IMR-90 (cell line): ENCODE results near the gene CDCA4. TPM values are rescaled to one million over a fixed set of nuclear protein-coding genes. Genes with fewer than 3 reads are reported as not detected.

Experiments used
- ATAC-seq: fragments of 200-7000 bp; cut with Tn5 transposase; 2 replicates; pipeline ENCODE4 v1.9.1; 2020; ENCODE audit warnings: low read depth, mild to moderate bottlenecking, moderate library complexity
- BruUV-seq: library from RNA; stranded (reverse); fragments of 400-500 nt; replicated peaks from 2 replicates; lab custom pipeline; 2021; lab: Mats Ljungman, UMichigan
- CTCF ChIA-PET: fragments of 300-600 bp; formaldehyde crosslinking; extraction: SDS; loops from one replicate; lab custom pipeline; 2021; ENCODE audit warnings: antibody characterized with exemption; lab: Yijun Ruan, JAX
- POLR2A ChIA-PET: fragments of 300-600 bp; sonication (Branson Sonifier 250); formaldehyde crosslinking; loops from one replicate; lab custom pipeline; 2022; ENCODE audit warnings: antibody characterized with exemption; ENCODE audit not compliant: unreplicated experiment; lab: Charles Lee
- DNase-seq: peaks from one replicate; pipeline ENCODE4 v3.0.0; 2013
- H2AFZ ChIP-seq: replicated peaks from 2 replicates; pipeline ENCODE3; 2013; ENCODE audit warnings: low read length, mild to moderate bottlenecking; ENCODE audit not compliant: poor library complexity
- H2AK5ac ChIP-seq: 2 replicates; pipeline ENCODE4 v1.6.1; 2013; ENCODE audit warnings: low read depth, low read length, inconsistent platforms
- H2AK9ac ChIP-seq: replicated peaks from 2 replicates; pipeline ENCODE3; 2013; ENCODE audit warnings: mild to moderate bottlenecking, low read depth, low read length, moderate library complexity; ENCODE audit not compliant: poor library complexity
- H2BK120ac ChIP-seq: 2 replicates; pipeline ENCODE4 v1.6.1; 2013; ENCODE audit warnings: low read depth, low read length, inconsistent platforms
- H2BK15ac ChIP-seq: 3 replicates; pipeline ENCODE4 v1.6.1; 2013; ENCODE audit warnings: low read depth, low read length, inconsistent platforms
- H2BK20ac ChIP-seq: 2 replicates; pipeline ENCODE4 v1.6.1; 2013; ENCODE audit warnings: low read depth, mild to moderate bottlenecking, inconsistent platforms, low read length, moderate library complexity
- H2BK5ac ChIP-seq: 2 replicates; pipeline ENCODE4 v1.6.1; 2013; ENCODE audit warnings: mild to moderate bottlenecking, low read depth, low read length, inconsistent platforms; ENCODE audit not compliant: poor library complexity, severe bottlenecking
- H3K14ac ChIP-seq: replicated peaks from 2 replicates; pipeline ENCODE4 v1.6.1; 2013; ENCODE audit warnings: low read depth, low read length, inconsistent platforms
- H3K18ac ChIP-seq: 2 replicates; pipeline ENCODE4 v1.6.1; 2013; ENCODE audit warnings: low read depth, low read length, control low read depth
- H3K23ac ChIP-seq: 2 replicates; pipeline ENCODE4 v1.6.1; 2013; ENCODE audit warnings: low read depth, low read length, inconsistent platforms
- H3K27ac ChIP-seq: 2 replicates; pipeline ENCODE4 v1.5.1; 2013; ENCODE audit warnings: mild to moderate bottlenecking, control low read depth, low read length; ENCODE audit not compliant: insufficient read depth
- H3K27me3 ChIP-seq: 2 replicates; pipeline ENCODE4 v1.6.1; 2013; ENCODE audit warnings: low read length; ENCODE audit not compliant: control insufficient read depth, insufficient read depth
- H3K36me3 ChIP-seq: 2 replicates; pipeline ENCODE4 v1.6.1; 2013; ENCODE audit warnings: low read length, mixed read lengths; ENCODE audit not compliant: control insufficient read depth, insufficient read depth
- H3K4ac ChIP-seq: 2 replicates; pipeline ENCODE4 v1.6.1; 2013; ENCODE audit warnings: low read depth, low read length, inconsistent platforms
- H3K4me1 ChIP-seq: 2 replicates; pipeline ENCODE4 v1.6.1; 2013; ENCODE audit warnings: low read length, mixed read lengths; ENCODE audit not compliant: control insufficient read depth, insufficient read depth
- H3K4me2 ChIP-seq: 2 replicates; pipeline ENCODE4 v1.6.1; 2013; ENCODE audit warnings: low read depth, mild to moderate bottlenecking, control low read depth, low read length, moderate library complexity
- H3K4me3 ChIP-seq: 2 replicates; pipeline ENCODE4 v1.5.1; 2013; ENCODE audit warnings: low read depth, mild to moderate bottlenecking, control low read depth, low read length, moderate library complexity; ENCODE audit not compliant: insufficient read depth
- H3K56ac ChIP-seq: 2 replicates; pipeline ENCODE4 v1.6.1; 2013; ENCODE audit warnings: low read length, inconsistent platforms; ENCODE audit not compliant: insufficient read depth; ENCODE audit errors: extremely low read depth
- H3K79me1 ChIP-seq, 2 experiments: 2 replicates each; pipeline ENCODE4 v1.6.1; 2013; ENCODE audit warnings: low read length in 2 of 2, inconsistent platforms in 1 of 2, low read depth in 1 of 2
- H3K9ac ChIP-seq: 2 replicates; pipeline ENCODE4 v1.6.1; 2013; ENCODE audit warnings: low read depth, low read length, control low read depth
- H3K9me1 ChIP-seq: 2 replicates; pipeline ENCODE4 v1.6.1; 2013; ENCODE audit warnings: low read length, inconsistent platforms; ENCODE audit not compliant: insufficient read depth
- H3K9me3 ChIP-seq: 2 replicates; pipeline ENCODE4 v1.6.1; 2013; ENCODE audit warnings: low read length; ENCODE audit not compliant: control insufficient read depth, insufficient read depth
- H4K20me1 ChIP-seq: 2 replicates; pipeline ENCODE4 v1.6.1; 2013; ENCODE audit warnings: low read length, inconsistent platforms; ENCODE audit not compliant: insufficient read depth
- H4K5ac ChIP-seq: 2 replicates; pipeline ENCODE4 v1.6.1; 2013; ENCODE audit warnings: mild to moderate bottlenecking, low read depth, low read length, control low read depth
- H4K8ac ChIP-seq, 2 experiments: 2 replicates each; pipeline ENCODE4 v1.6.1; 2013; ENCODE audit warnings: low read depth in 2 of 2, low read length in 2 of 2, control low read depth in 1 of 2, inconsistent platforms in 1 of 2
- H4K91ac ChIP-seq: 2 replicates; pipeline ENCODE4 v1.6.1; 2013; ENCODE audit warnings: low read depth, low read length, inconsistent platforms; ENCODE audit not compliant: insufficient read depth
- BHLHE40 ChIP-seq: fragments of 150-350 bp; IDR thresholded peaks from 2 replicates; pipeline ENCODE4 v1.6.1; 2016; ENCODE audit warnings: mild to moderate bottlenecking, low read depth, low read length
- CEBPB ChIP-seq: IDR thresholded peaks from 2 replicates; pipeline ENCODE4 v1.6.1; 2012; ENCODE audit warnings: low read depth, low read length, improper control_type of control experiment
- CHD1 ChIP-seq: IDR thresholded peaks from 2 replicates; pipeline ENCODE4 v1.6.1; 2012; ENCODE audit warnings: low read depth, low read length, improper control_type of control experiment
- FOS ChIP-seq: fragments of 150-350 bp; IDR thresholded peaks from 2 replicates; pipeline ENCODE4 v1.6.1; 2016; ENCODE audit warnings: low read depth, low read length
- MAFK ChIP-seq: IDR thresholded peaks from 2 replicates; pipeline ENCODE4 v1.6.1; 2012; ENCODE audit warnings: low read depth, low read length, improper control_type of control experiment
- MAZ ChIP-seq: IDR thresholded peaks from 2 replicates; pipeline ENCODE4 v1.6.1; 2012; ENCODE audit warnings: low read depth, mild to moderate bottlenecking, low read length, improper control_type of control experiment, moderate library complexity, borderline replicate concordance
- MXI1 ChIP-seq: IDR thresholded peaks from 2 replicates; pipeline ENCODE4 v1.6.1; 2012; ENCODE audit warnings: low read depth, mild to moderate bottlenecking, low read length, moderate library complexity, borderline replicate concordance
- NFE2L2 ChIP-seq: fragments of 150-350 bp; IDR thresholded peaks from 2 replicates; pipeline ENCODE4 v1.6.1; 2016; ENCODE audit warnings: low read depth, mild to moderate bottlenecking, low read length
- POLR2A ChIP-seq: IDR thresholded peaks from 2 replicates; pipeline ENCODE4 v1.6.1; 2012; ENCODE audit warnings: mild to moderate bottlenecking, low read depth, low read length
- RAD21 ChIP-seq: IDR thresholded peaks from 2 replicates; pipeline ENCODE4 v1.6.1; 2012; ENCODE audit warnings: low read length, improper control_type of control experiment
- RCOR1 ChIP-seq: IDR thresholded peaks from 2 replicates; pipeline ENCODE4 v1.6.1; 2012; ENCODE audit warnings: mild to moderate bottlenecking, low read length, improper control_type of control experiment; ENCODE audit not compliant: insufficient replicate concordance
- RFX5 ChIP-seq: IDR thresholded peaks from 2 replicates; pipeline ENCODE4 v1.8.0; 2012; ENCODE audit warnings: low read depth, mild to moderate bottlenecking, low read length, moderate library complexity
- SMC3 ChIP-seq: fragments of 150-350 bp; IDR thresholded peaks from 2 replicates; pipeline ENCODE4 v1.6.1; 2016; ENCODE audit warnings: low read depth, mild to moderate bottlenecking, antibody characterized with exemption, low read length, moderate library complexity
- whole genome bisulfite sequencing, 2 experiments: methylation state at CpG; one replicate each; pipeline versions ENCODE4 v1.1.5 to v1.1.7; 2013; ENCODE audit warnings: missing lambda C conversion rate in 2 of 2; ENCODE audit not compliant: insufficient read length in 1 of 2; ENCODE audit errors: extremely low coverage in 2 of 2; 5-methylcytosine and 5-hydroxymethylcytosine counted together
- dilution Hi-C: fragments of 300-500 bp; cut with HindIII; formaldehyde crosslinking; loops from one replicate; pipeline ENCODE4 v1.14.3; 2018; ENCODE audit warnings: low sequenced_read_pairs; ENCODE audit not compliant: unreplicated experiment
- in situ Hi-C: fragments of 300-500 bp; cut with MboI; formaldehyde crosslinking; loops from 3 replicates; pipeline ENCODE4 v1.14.3; 2019; ENCODE audit warnings: low sequenced_read_pairs, inconsistent platforms, mixed read lengths
- intact Hi-C: fragments of 100-400 bp; cut with micrococcal nuclease; formaldehyde crosslinking; loops from 2 replicates; pipeline ENCODE4 v1.10.0; 2022
- polyA plus RNA-seq, 3 experiments: library from polyadenylated mRNA; depleted of rRNA; stranded (reverse); fragments of >200 nt; gene quantifications; 2 replicates each; pipeline ENCODE4 v1.2.3, GENCODE V29; 2012; ENCODE audit warnings: low replicate concordance in 1 of 3
- total RNA-seq: library from RNA; depleted of rRNA; stranded (reverse); fragments of >200 nt; gene quantifications from 2 replicates; pipeline ENCODE4 v1.2.3, GENCODE V29; 2012
- TF ChIP-seq, protein P1 (sequence below): conservative IDR thresholded peaks from 2 replicates; pipeline ENCODE4 v1.5.1; 2012; ENCODE audit warnings: mild to moderate bottlenecking, low read depth, low read length, improper control_type of control experiment
- TF ChIP-seq, protein P2 (sequence below): fragments of 150-350 bp; IDR thresholded peaks from 2 replicates; pipeline ENCODE4 v1.6.1; 2016; ENCODE audit warnings: low read depth, mild to moderate bottlenecking, low read length, moderate library complexity, borderline replicate concordance
- TF ChIP-seq, protein P3 (sequence below): fragments of 150-350 bp; IDR thresholded peaks from 2 replicates; pipeline ENCODE4 v1.6.1; 2017; ENCODE audit warnings: mild to moderate bottlenecking, antibody characterized with exemption, low read length, low read depth

Gene CDCA4
- total and polyA plus RNA-seq, 2 of the 4 experiments (the other 2 are of a cell fraction) = 17.7 to 18.6 TPM

DNA sequence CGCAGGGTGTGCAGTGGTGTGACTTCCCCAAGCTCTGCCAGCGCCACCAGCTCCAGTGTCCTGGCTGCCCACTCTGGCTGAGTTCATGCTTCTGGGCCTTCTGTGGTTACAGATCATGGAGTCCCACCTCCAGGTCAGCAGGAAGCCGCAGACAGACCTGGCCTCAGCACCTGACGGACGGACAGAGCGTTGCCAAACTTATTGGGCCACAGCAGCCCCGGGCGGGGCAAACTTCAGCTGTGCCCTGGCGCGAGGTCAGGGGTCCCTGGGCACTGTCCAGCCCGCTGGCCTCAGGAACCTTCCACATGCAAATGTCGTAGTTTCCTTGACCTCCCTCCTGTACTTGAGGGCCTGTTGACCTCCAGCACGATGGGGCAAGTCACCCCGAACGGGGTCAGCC, 33.1 kb upstream of the CDCA4 start:
- POLR2A ChIA-PET = no interaction called here
- H3K79me1 ChIP-seq = no peaks in the 10 kb centered on the region
- 93% methylated on average over 11 of the region's 15 CpGs; no CpG with 5 or more reads in 1 of the 2 experiments for WGBS, 2 experiments
- H3K9me3 ChIP-seq = no peaks in the 10 kb centered on the region
- peak overlapping the region; percentile 50 for H2AK9ac ChIP-seq
- H3K36me3 ChIP-seq = no peaks in the 10 kb centered on the region
- in situ Hi-C loops = no loop called here
- H3K18ac ChIP-seq = no peak overlapping the region
- H3K56ac ChIP-seq = no peak overlapping the region
- no TSS peak for BruUV-seq
- no peak overlapping the region for H3K4me3 ChIP-seq
- no peak overlapping the region for H4K5ac ChIP-seq
- H2AFZ ChIP-seq = no peak overlapping the region
- no peak overlapping the region for H2BK15ac ChIP-seq
- ATAC-seq (no peak), DNase-seq (no peak)
- H2BK5ac ChIP-seq = no peak overlapping the region
- no peak overlapping the region for H2BK120ac ChIP-seq
- no peak overlapping the region for H4K8ac ChIP-seq
- no peak overlapping the region for H3K27ac ChIP-seq
- no peaks in the 10 kb centered on the region for H4K20me1 ChIP-seq
- no peak overlapping the region for H3K4ac ChIP-seq
- H3K14ac ChIP-seq = no peak overlapping the region
- no peaks in the 10 kb centered on the region for H3K9me1 ChIP-seq
- no peak for TF ChIP-seq RCOR1
- TF ChIP-seq, protein P1, sequence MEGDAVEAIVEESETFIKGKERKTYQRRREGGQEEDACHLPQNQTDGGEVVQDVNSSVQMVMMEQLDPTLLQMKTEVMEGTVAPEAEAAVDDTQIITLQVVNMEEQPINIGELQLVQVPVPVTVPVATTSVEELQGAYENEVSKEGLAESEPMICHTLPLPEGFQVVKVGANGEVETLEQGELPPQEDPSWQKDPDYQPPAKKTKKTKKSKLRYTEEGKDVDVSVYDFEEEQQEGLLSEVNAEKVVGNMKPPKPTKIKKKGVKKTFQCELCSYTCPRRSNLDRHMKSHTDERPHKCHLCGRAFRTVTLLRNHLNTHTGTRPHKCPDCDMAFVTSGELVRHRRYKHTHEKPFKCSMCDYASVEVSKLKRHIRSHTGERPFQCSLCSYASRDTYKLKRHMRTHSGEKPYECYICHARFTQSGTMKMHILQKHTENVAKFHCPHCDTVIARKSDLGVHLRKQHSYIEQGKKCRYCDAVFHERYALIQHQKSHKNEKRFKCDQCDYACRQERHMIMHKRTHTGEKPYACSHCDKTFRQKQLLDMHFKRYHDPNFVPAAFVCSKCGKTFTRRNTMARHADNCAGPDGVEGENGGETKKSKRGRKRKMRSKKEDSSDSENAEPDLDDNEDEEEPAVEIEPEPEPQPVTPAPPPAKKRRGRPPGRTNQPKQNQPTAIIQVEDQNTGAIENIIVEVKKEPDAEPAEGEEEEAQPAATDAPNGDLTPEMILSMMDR = no peak
- no peak for TF ChIP-seq NFE2L2
- TF ChIP-seq FOS = no peak
- no peak for TF ChIP-seq RFX5
- TF ChIP-seq MXI1 = no peak
- TF ChIP-seq SMC3 = no peak
- TF ChIP-seq, protein P2, sequence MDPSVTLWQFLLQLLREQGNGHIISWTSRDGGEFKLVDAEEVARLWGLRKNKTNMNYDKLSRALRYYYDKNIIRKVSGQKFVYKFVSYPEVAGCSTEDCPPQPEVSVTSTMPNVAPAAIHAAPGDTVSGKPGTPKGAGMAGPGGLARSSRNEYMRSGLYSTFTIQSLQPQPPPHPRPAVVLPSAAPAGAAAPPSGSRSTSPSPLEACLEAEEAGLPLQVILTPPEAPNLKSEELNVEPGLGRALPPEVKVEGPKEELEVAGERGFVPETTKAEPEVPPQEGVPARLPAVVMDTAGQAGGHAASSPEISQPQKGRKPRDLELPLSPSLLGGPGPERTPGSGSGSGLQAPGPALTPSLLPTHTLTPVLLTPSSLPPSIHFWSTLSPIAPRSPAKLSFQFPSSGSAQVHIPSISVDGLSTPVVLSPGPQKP = no peak
- TF ChIP-seq MAFK = no peak
- TF ChIP-seq POLR2A = no peak
- TF ChIP-seq CEBPB = no peak
- TF ChIP-seq, protein P3, sequence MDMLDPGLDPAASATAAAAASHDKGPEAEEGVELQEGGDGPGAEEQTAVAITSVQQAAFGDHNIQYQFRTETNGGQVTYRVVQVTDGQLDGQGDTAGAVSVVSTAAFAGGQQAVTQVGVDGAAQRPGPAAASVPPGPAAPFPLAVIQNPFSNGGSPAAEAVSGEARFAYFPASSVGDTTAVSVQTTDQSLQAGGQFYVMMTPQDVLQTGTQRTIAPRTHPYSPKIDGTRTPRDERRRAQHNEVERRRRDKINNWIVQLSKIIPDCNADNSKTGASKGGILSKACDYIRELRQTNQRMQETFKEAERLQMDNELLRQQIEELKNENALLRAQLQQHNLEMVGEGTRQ = no peak
- no peak for TF ChIP-seq CHD1
- TF ChIP-seq MAZ = no peak
- no peak for TF ChIP-seq RAD21
- no peak for TF ChIP-seq BHLHE40
- dilution Hi-C loops = loop anchor here (10.0 kb wide), 1 partner anchor 119 kb away; no protein-coding TSS in a partner anchor
- intact Hi-C loops = no loop called here
- peaks cover 15% of the 10 kb centered on the region for H3K27me3 ChIP-seq
- no peak overlapping the region for H3K4me2 ChIP-seq
- no peak overlapping the region for H2BK20ac ChIP-seq
- no peak overlapping the region for H4K91ac ChIP-seq
- H3K4me1 ChIP-seq = peaks cover 3% of the 10 kb centered on the region; the same call in 1 of the 2 replicates
- H3K9ac ChIP-seq = no peak overlapping the region
- H2AK5ac ChIP-seq = no peak overlapping the region
- CTCF ChIA-PET = no interaction called here
- H3K23ac ChIP-seq = no peak overlapping the region
